Caki2 (cell line): ENCODE results near the gene THSD4. TPM values are rescaled to one million over a fixed set of nuclear protein-coding genes. Genes with fewer than 3 reads are reported as not detected.

Source experiments
- DNase-seq: peaks from one replicate; pipeline ENCODE4 v3.0.0-alpha.2; 2015; ENCODE audit warnings: low read depth
- in situ Hi-C: cut with HindIII; loops from 2 replicates; pipeline ENCODE4 v1.10.0; 2016; ENCODE audit warnings: low sequenced_read_pairs, low pct_unique_long_range_greater_than_20kb, mixed read lengths
- total RNA-seq: library from RNA; depleted of rRNA; stranded (reverse); fragments of >200 nt; shearing (Covaris generic); gene quantifications from 2 replicates; pipeline ENCODE4 v1.2.3, GENCODE V29; 2014; ENCODE audit warnings: low replicate concordance

Gene THSD4
- total RNA-seq, 1 experiment from 2014 or later: 9.0 TPM

GRCh38 chr15:71773206-71773859 is 658.1 kb downstream of the THSD4 start:
- in situ Hi-C loops: no loop called here
- no peak for DNase-seq

DNA sequence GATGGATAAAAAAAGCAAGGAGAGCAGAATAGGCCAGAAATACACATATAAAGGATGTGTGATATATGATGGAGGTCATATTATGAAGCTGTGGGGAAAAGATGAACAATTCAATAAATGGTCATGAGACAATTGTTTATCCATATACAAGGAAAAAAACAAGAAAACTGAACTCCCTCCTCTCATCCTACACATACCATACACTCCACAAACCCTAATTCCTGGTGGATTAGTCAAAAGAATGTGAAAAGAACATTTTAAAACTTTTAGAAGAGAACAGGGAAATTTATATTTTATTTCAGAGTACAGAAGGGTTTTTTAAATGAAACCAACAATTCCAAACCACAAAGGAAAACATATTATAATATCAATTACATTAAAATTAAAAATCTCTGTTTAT is 660.6 kb downstream of the THSD4 start:
- in situ Hi-C loops: no loop called here
- no peak for DNase-seq

DNA sequence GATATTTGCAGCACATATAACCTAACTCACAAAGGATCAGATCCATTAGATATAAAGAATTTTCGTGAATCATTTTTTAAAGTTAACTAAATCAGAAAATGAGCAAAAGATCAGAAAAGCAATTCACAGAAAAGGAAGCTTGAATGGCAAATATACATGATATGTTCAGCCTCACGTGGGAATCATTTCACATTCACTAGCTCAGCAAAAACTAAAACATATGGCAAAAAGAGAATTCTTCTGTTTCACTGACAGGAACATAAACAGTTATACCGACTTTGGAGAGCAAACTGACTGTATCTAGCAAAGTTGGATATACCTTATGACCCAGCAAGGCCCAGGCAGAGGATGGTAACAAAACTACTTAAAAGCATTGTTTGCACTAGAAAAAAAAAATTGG is 661.0 kb downstream of the THSD4 start:
- no peak for DNase-seq
- in situ Hi-C loops: no loop called here

DNA sequence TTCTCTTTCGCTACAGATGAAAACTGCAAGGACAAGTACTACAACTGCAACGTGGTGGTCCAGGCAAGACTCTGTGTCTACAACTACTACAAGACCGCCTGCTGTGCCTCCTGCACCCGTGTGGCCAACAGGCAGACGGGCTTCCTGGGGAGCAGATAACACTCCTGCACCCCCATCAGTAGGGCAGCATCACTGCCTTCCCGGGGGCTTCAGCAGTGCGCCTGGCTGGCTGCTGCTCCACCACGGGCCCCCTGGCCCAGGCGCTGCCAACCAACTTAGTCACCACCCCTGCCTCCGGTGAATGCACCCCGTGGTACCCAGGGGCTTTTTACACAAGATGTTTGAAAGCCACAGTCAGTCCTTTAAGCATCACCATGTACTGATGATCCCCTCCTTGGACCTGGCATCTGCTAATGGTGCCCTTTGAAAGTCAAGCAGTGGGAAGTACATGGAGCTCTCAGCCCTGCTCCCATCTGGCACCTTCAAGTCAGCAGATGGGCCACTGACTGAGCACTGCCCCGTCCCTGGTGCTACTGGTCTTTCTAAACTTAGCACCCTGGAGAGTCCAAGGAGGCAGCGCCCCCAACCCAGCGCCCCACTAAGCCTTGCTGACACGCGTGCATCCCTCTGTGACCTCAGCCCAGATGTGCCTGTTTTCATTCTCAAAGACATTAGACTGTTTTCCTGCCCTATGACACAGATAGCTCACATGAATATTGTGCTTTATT is 662.1 kb downstream of the THSD4 start:
- no peak for DNase-seq
- in situ Hi-C loops: no loop called here

DNA sequence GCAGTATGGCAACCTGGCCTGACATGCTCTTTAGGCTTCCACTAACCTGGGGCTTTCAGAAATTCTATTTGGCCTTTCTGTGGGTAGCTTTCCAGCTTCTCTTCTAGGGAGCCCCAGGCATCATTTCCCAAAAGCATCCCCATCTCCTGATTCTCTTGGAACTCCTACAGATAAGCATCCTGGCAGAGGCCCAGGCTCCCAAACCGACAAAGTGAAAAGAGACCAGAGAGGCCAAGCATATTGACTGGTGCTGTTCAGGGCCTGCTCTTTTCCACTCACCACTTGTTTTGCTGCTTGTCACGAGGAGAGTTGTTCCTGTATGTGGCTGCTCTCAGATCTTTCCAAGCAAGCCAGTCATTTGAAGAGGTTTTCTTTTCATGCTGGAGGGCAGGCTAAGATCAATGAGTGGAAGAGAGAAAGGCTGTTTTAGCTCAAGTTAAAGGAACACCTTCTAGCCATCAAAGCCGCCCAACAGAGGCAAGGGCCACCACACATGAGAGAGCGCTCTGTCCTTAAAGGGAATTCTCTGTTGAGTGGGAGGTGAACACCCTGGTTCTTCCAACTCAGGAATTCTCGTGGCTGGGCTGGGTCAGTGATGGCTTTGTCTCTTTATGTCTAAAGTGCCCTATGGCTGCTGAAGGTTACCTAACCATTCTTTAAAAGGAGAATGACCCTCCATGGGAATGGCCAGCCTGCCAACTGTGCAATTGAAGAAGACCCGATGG is 664.0 kb downstream of the THSD4 start:
- no peak for DNase-seq

GRCh38 chr15:71780115-71780976 is 665.1 kb downstream of the THSD4 start:
- peak; percentile 95 for DNase-seq
- in situ Hi-C loops: no loop called here

More for the DNA sequence above, 664.0 kb downstream of the THSD4 start:
- in situ Hi-C loops: no loop called here

GRCh38 chr15:71781179-71781964 is 666.1 kb downstream of the THSD4 start:
- in situ Hi-C loops: no loop called here
- no peak for DNase-seq

- in situ Hi-C loops: no loop called here
- DNase-seq: no peak
Measured at GRCh38 chr15:71781965-71782265, 666.6 kb downstream of the THSD4 start.

- in situ Hi-C loops: no loop called here
- DNase-seq: no peak
Measured at GRCh38 chr15:71782422-71783165, 667.3 kb downstream of the THSD4 start.

DNA sequence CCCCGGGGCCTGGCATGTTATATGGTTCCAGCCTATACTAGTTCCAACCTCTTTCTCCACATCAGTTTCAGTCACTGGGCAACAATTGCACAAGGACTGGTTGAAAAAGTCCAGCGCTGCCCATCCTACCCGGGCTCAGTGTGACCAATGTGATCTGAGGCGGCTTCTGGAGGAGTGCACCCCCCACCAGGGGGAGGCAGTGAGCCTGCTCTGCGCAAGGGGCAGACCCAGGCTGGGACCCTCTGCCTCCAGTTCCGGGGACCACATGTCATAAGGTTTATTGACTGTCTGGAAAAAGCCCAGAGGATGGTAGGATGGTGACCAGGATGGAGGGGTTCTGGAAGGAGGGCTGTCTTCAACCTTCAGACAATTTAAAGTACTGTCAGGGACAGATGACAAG is 669.4 kb downstream of the THSD4 start:
- in situ Hi-C loops: no loop called here
- DNase-seq: no peak

GRCh38 chr15:71785996-71786395 is 670.7 kb downstream of the THSD4 start:
- DNase-seq: no peak
- in situ Hi-C loops: no loop called here

- in situ Hi-C loops: no loop called here
- no peak for DNase-seq
Measured at GRCh38 chr15:71786673-71787072, 671.4 kb downstream of the THSD4 start.

GRCh38 chr15:71788646-71789579 is 673.6 kb downstream of the THSD4 start:
- DNase-seq: no peak
- in situ Hi-C loops: no loop called here

GRCh38 chr15:71789616-71790015 is 674.3 kb downstream of the THSD4 start:
- no peak for DNase-seq
- in situ Hi-C loops: no loop called here

GRCh38 chr15:71790081-71790480 is 674.8 kb downstream of the THSD4 start:
- in situ Hi-C loops: no loop called here
- peak; percentile 70 for DNase-seq

- in situ Hi-C loops: no loop called here
Measured at GRCh38 chr15:71791975-71792374, 676.7 kb downstream of the THSD4 start.

More at GRCh38 chr15:71791975-71792374, 676.7 kb downstream of the THSD4 start:
- no peak for DNase-seq
